Osteoblast (primary cell): ENCODE measurements around the gene KICS2. TPM values are rescaled to one million over a fixed set of nuclear protein-coding genes. Genes with fewer than 3 reads are reported as not detected.

ENCODE experiments used
- DNase-seq: peaks from one replicate; pipeline ENCODE4 v3.0.0; 2011; ENCODE audit warnings: low spot score, mixed read lengths; ENCODE audit not compliant: insufficient read length; ENCODE audit errors: missing footprints
- H2AFZ ChIP-seq: 2 replicates; pipeline ENCODE4 v1.6.0; 2011; ENCODE audit warnings: mild to moderate bottlenecking, low read length
- H3K27ac ChIP-seq: 2 replicates; pipeline ENCODE4 v1.5.1; 2011; ENCODE audit warnings: mild to moderate bottlenecking, low read depth, low read length, moderate library complexity
- H3K27me3 ChIP-seq: 2 replicates; pipeline ENCODE4 v1.6.0; 2012; ENCODE audit warnings: mild to moderate bottlenecking, control low read depth, inconsistent platforms, low read length, moderate library complexity; ENCODE audit not compliant: insufficient read depth
- H3K36me3 ChIP-seq: 2 replicates; pipeline ENCODE4 v1.5.1; 2011; ENCODE audit warnings: mild to moderate bottlenecking, low read length, control low read depth, moderate library complexity; ENCODE audit not compliant: insufficient read depth
- H3K4me1 ChIP-seq: 2 replicates; pipeline ENCODE4 v1.5.1; 2011; ENCODE audit warnings: mild to moderate bottlenecking, low read length, control low read depth, moderate library complexity; ENCODE audit not compliant: insufficient read depth
- H3K4me2 ChIP-seq: 2 replicates; pipeline ENCODE4 v1.6.0; 2011; ENCODE audit warnings: mild to moderate bottlenecking, low read length; ENCODE audit not compliant: insufficient read depth
- H3K4me3 ChIP-seq: fragments of 200-600 bp; sonication (generic); 3 replicates; pipeline ENCODE4 v1.5.1; 2012; ENCODE audit warnings: mild to moderate bottlenecking, low read length, inconsistent platforms; ENCODE audit not compliant: insufficient read depth
- H3K79me2 ChIP-seq: 2 replicates; pipeline ENCODE4 v1.6.0; 2012; ENCODE audit warnings: mild to moderate bottlenecking, low read length, control low read depth, inconsistent platforms; ENCODE audit not compliant: insufficient read depth
- H3K9me3 ChIP-seq: 2 replicates; pipeline ENCODE4 v1.5.1; 2011; ENCODE audit warnings: low read depth, low read length, control low read depth
- H4K20me1 ChIP-seq: 2 replicates; pipeline ENCODE4 v1.6.0; 2012; ENCODE audit warnings: mild to moderate bottlenecking, low read length, control low read depth; ENCODE audit not compliant: insufficient read depth
- total RNA-seq: library from RNA; depleted of rRNA; stranded (reverse); fragments of >200 nt; gene quantifications from 2 replicates; pipeline ENCODE4 v1.2.3, GENCODE V29; 2012
- TF ChIP-seq, protein P1 (sequence below): IDR thresholded peaks from 2 replicates; pipeline ENCODE4 v1.5.1; 2011; ENCODE audit warnings: mild to moderate bottlenecking, low read depth, low read length, moderate library complexity; ENCODE audit errors: extremely low read depth

KICS2 gene
- total RNA-seq, result 5.4 and 6.8 TPM in 2 replicates

DNA sequence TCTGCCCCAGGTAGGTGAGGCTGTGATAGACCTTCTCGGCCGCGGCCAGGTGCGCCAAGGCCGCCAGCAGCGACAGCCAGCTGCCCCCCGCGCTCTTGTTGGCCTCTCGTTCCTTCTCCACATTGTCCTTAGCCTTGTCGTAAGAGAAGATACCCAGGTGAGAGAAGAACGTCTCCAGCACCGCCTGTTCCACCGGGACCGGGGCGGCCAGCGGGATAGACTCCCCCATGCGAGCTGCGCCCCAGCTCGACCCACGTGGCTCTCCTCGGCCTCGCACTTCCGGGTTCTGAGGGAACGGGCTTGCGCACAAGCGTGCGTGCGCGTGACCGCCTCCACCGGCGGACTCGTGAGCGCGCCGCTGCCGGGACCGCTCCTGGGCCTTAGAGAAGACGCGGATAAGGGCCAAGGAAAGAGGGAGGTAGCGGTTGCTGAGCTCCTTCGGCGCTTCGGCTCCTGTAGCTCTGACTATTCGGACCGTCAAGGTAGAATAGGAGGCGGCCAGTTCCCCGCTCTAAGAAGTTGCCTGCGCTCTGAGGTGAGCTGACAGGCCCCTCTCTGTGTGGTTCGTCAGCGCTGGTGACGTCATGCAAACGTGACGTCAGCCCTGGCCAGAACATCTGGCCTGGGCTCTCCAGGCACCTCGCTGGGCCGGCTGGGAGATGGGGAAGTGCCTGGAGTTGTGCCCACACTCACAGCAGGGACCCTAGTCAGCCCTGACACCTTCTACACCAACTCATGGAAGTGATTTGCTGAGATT is at the start of gene KICS2:
KICS2 (minus strand) TSS at position 288 of the 757 bp plus-strand sequence; CDS start at position 229, 59 bp downstream.
- peaks cover 9% of the 10 kb centered on the region for H3K4me1 ChIP-seq
- H3K79me2 ChIP-seq, result no peaks in the 10 kb centered on the region
- H4K20me1 ChIP-seq, result no peaks in the 10 kb centered on the region
- no peaks in the 10 kb centered on the region for H3K36me3 ChIP-seq
- no peaks in the 10 kb centered on the region for H3K27me3 ChIP-seq
- H3K9me3 ChIP-seq, result no peaks in the 10 kb centered on the region
- peak within 1 kb of the TSS; percentile 74 for H3K4me2 ChIP-seq
- peak; percentile 92 for DNase-seq
- TF ChIP-seq, protein P1, sequence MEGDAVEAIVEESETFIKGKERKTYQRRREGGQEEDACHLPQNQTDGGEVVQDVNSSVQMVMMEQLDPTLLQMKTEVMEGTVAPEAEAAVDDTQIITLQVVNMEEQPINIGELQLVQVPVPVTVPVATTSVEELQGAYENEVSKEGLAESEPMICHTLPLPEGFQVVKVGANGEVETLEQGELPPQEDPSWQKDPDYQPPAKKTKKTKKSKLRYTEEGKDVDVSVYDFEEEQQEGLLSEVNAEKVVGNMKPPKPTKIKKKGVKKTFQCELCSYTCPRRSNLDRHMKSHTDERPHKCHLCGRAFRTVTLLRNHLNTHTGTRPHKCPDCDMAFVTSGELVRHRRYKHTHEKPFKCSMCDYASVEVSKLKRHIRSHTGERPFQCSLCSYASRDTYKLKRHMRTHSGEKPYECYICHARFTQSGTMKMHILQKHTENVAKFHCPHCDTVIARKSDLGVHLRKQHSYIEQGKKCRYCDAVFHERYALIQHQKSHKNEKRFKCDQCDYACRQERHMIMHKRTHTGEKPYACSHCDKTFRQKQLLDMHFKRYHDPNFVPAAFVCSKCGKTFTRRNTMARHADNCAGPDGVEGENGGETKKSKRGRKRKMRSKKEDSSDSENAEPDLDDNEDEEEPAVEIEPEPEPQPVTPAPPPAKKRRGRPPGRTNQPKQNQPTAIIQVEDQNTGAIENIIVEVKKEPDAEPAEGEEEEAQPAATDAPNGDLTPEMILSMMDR, result no peak
- H2AFZ ChIP-seq, result peak within 1 kb of the TSS; percentile 99
- H3K27ac ChIP-seq, result peak within 1 kb of the TSS; percentile 97
- H3K4me3 ChIP-seq, result peak within 1 kb of the TSS; percentile 90

DNA sequence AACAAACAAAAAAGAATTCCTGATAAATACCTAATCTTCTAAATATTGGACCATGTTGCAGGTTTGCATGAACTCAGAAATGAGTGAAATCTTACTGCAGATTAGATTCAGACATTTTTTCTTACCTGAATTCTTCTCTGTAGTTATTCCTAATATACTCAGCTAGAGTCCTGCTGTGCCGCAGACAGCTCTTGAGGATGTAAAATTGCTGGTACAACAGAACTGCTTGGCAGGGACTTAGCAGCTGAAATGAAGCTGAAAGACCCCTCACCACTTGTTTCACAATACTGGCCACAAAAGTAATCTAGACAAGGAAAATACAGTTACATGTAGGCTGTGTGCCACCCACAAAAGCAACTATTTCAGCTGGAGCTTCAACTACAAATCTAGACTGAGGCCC is 48.3 kb upstream of the KICS2 start:
- Histone ChIP-seq H3K79me2 (no peaks in the 10 kb centered on the region), H3K9me3 (no peaks in the 10 kb centered on the region), H2AFZ (peak overlapping the region; percentile 31), H3K27ac (no peak overlapping the region), H4K20me1 (no peaks in the 10 kb centered on the region), H3K4me1 (no peaks in the 10 kb centered on the region), H3K36me3 (no peaks in the 10 kb centered on the region), H3K27me3 (no peaks in the 10 kb centered on the region), H3K4me3 (no peak overlapping the region), H3K4me2 (no peak overlapping the region)
- TF ChIP-seq, protein P1, result no peak
- no peak for DNase-seq

DNA sequence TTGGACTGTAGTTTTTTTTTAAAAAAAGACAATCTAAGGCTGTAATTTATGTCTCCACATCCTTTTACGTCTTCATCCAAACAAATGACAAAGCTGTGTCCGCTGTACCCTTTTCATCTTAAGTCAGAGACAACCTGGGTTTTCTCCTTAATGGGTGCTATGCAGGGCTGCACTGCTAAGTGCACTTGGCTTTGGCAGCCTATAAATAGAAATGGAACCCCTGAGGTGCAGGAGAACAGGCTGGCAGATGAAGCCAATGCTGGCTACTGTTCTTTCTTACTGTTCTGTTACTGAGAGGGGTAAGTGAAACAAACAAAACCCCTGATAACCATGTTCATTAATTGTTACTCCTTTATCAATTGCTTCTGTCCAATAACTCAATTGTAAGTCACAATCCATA is 47.1 kb upstream of the KICS2 start:
- TF ChIP-seq, protein P1, result no peak
- Histone ChIP-seq H4K20me1 (no peaks in the 10 kb centered on the region), H3K36me3 (no peaks in the 10 kb centered on the region), H3K4me2 (no peak overlapping the region), H3K9me3 (no peaks in the 10 kb centered on the region), H3K27ac (no peak overlapping the region), H2AFZ (no peak overlapping the region), H3K27me3 (no peaks in the 10 kb centered on the region), H3K4me1 (no peaks in the 10 kb centered on the region), H3K4me3 (no peak overlapping the region), H3K79me2 (no peaks in the 10 kb centered on the region)
- DNase-seq, result no peak

DNA sequence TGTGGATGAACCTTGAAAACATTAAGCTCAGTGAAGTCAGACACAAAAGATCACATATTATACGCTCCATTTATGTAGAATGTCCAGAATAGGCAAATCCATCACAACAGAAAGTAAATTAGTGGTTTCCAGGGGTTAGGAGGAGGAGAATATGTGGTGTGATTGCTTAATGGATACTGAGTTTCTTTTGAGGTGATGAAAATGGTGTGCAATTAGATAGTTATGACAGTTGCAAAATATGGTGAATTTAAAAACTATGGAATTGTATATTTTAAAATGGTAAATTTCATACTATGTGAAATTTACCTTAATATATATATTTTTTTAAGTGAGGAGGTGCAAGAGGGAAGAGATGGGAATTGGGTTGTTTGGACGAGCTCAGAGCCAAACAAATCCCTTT is 46.3 kb upstream of the KICS2 start:
- TF ChIP-seq, protein P1, result no peak
- Histone ChIP-seq H2AFZ (no peak overlapping the region), H3K36me3 (no peaks in the 10 kb centered on the region), H3K79me2 (no peaks in the 10 kb centered on the region), H3K27ac (no peak overlapping the region), H3K4me1 (no peaks in the 10 kb centered on the region), H3K4me3 (no peak overlapping the region), H3K9me3 (no peaks in the 10 kb centered on the region), H4K20me1 (no peaks in the 10 kb centered on the region), H3K27me3 (no peaks in the 10 kb centered on the region), H3K4me2 (no peak overlapping the region)
- DNase-seq, result no peak
